Aorta (tissue), 5 donors: ENCODE data around the gene WEE1. TPM values are rescaled to one million over a fixed set of nuclear protein-coding genes. Genes with fewer than 3 reads are reported as not detected.
A peak's percentile ranks its signal among the peaks of the same experiment; 100 is the strongest.

Source experiments
- ATAC-seq: fragments of 200-7000 bp; cut with Tn5 transposase; one replicate; pipeline ENCODE4 v1.9.1; 2022; ENCODE audit warnings: moderate library complexity; ENCODE audit not compliant: low FRiP score
- DNase-seq, 2 donors: peaks; one replicate each; pipeline ENCODE4 v3.0.0-alpha.2; 2020
- H3K27ac ChIP-seq, 2 donors: one replicate each; pipeline ENCODE4 v1.5.1; 2013; ENCODE audit warnings: low read length in 2 of 2, mild to moderate bottlenecking in 2 of 2, moderate library complexity in 2 of 2, control low read depth in 1 of 2, inconsistent platforms in 1 of 2, low read depth in 1 of 2
- H3K27me3 ChIP-seq, 2 donors: one replicate each; pipeline ENCODE4 v1.6.1; 2013; ENCODE audit warnings: control low read depth in 1 of 2, low read length in 1 of 2, mild to moderate bottlenecking in 1 of 2, moderate library complexity in 1 of 2; ENCODE audit not compliant: insufficient read depth in 2 of 2, control insufficient read depth in 1 of 2
- H3K36me3 ChIP-seq, 2 donors: one replicate each; pipeline ENCODE4 v1.6.1; 2013; ENCODE audit warnings: control low read depth in 1 of 2, low read length in 1 of 2, mild to moderate bottlenecking in 1 of 2; ENCODE audit not compliant: insufficient read depth in 2 of 2, control insufficient read depth in 1 of 2
- H3K4me1 ChIP-seq, 2 donors: one replicate each; pipeline ENCODE4 v1.6.1; 2013; ENCODE audit warnings: low read length in 2 of 2, control low read depth in 1 of 2, mild to moderate bottlenecking in 1 of 2, moderate library complexity in 1 of 2; ENCODE audit not compliant: insufficient read depth in 2 of 2, control insufficient read depth in 1 of 2
- H3K4me3 ChIP-seq, 2 donors: one replicate each; pipeline ENCODE4 v1.5.1; 2013; ENCODE audit warnings: low read length in 2 of 2, control low read depth in 1 of 2, mild to moderate bottlenecking in 1 of 2
- H3K9me3 ChIP-seq: one replicate; pipeline ENCODE4 v1.6.1; 2013; ENCODE audit warnings: mild to moderate bottlenecking, low read length; ENCODE audit not compliant: control insufficient read depth
- WGBS, 2 donors: extraction: QIAGEN DNeasy Blood & Tissue Kit; methylation state at CpG; one replicate each; pipeline ENCODE4 v1.1.7; 2013; 5-methylcytosine and 5-hydroxymethylcytosine counted together
- intact Hi-C, 2 donors: fragments of 100-400 bp; cut with DNase I; formaldehyde crosslinking; loops; one replicate each; pipeline versions ENCODE4 v1.14.2 to v1.15.0; 2022
- long read RNA-seq, 2 donors: library from polyadenylated mRNA; unstranded; transcript quantifications; one replicate each; pipeline ENCODE4 v2.0.0, GENCODE V29; 2020 to 2021
- polyA plus RNA-seq, 2 donors: library from polyadenylated mRNA; stranded (reverse); fragments of 200-250 nt; gene quantifications; one replicate each; pipeline ENCODE4 v1.2.3, GENCODE V29; 2013
- total RNA-seq, 2 donors: library from RNA; stranded (reverse); fragmentation: NEBNext Ultra II Directional; extraction: Animal tissue kit (Norgen Biotek cat#: 25700); gene quantifications; one replicate each; pipeline ENCODE4 v1.2.1, GENCODE V29; 2021
- donor health status: healthy with polysubstance abuse.
- donor health status: Bipolar disorder and iron deficiency.
- donor health status: DM: no; HTN: no; CAD: no.
- donor health status: DM: no; HTN: no; CAD: no.
- donor health status: DM: yes; HTN: yes; CAD: no.

Gene WEE1
- total RNA-seq, result 10 to 100 TPM; 19.5 to 41.3 TPM
- 10 to 100 TPM in 1 of 2 donors, 1 to 10 TPM in 1; 9.3 to 28.9 TPM for polyA plus RNA-seq
- long read RNA-seq, donor 1, partial matches to known transcripts, result 26 of 30 reads
- long read RNA-seq, donor 1, other reads (novel, unspliced or antisense), result 0 of 30 reads
- long read RNA-seq, donor 2, full-length matches to known transcripts, result 10 of 18 reads
- long read RNA-seq, donor 2, partial matches to known transcripts, result 5 of 18 reads
- long read RNA-seq, donor 2, other reads (novel, unspliced or antisense), result 3 of 18 reads

DNA sequence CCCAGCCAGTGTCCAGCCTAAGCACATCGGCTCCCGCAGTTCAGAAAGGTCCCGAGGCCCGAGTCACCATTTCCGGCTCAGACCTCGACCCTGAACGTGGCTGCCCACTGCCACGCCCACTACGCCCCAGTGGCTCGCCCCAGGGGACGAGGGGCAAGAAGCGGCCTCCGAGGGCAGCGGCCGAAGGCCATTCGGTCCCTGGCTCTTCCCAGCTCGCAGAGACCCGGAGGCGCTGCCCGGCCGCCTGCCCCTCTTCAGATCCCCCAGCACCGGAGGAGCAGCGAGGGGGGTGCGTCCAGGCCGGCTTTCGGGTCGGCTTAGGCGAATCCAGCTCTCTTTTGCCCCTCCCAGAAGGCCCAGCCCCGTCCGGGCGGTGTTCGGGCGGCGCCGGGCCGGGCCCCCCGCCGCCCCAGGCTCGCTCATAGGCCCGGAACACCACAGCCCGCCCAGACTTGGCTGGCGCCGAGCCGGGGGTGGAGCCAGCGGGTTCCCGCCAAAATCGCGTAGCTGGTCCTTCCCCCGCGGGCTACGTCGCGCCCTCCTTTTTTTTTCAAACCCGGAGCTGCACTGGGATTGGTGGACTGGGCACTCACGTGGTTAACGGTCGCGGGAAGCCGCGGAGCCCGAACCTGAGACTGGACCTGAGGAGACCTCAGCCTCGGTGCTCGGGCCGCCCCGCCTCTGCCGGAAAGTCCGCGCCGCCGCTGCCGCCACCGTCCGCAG, at the start of gene WEE1:
TSS of gene WEE1 (plus strand) at position 619 of the 723 bp plus-strand sequence. CDS start 264 bp downstream, outside the sequence.
- H3K27me3 ChIP-seq, result no peaks in the 10 kb centered on the region
- H3K9me3 ChIP-seq, result no peaks in the 10 kb centered on the region
- WGBS, 2 donors, result 0% methylated on average over 63 to 73 of the region's 73 CpGs
- peak within 1 kb of the TSS; percentile 73 to 98 for H3K4me3 ChIP-seq
- intact Hi-C loops, result loop anchor here in 1 of 2 donors (2.0 to 5.0 kb wide), 3 partner anchors 40 to 112 kb away; partner anchors contain the start of gene ZNF143
- ATAC-seq (peak; percentile 97), DNase-seq (peak; percentile 99)
- peak within 1 kb of the TSS; percentile 89 to 93 for H3K27ac ChIP-seq
- no peaks in the 10 kb centered on the region for H3K4me1 ChIP-seq
- no peaks in the 10 kb centered on the region for H3K36me3 ChIP-seq

DNA sequence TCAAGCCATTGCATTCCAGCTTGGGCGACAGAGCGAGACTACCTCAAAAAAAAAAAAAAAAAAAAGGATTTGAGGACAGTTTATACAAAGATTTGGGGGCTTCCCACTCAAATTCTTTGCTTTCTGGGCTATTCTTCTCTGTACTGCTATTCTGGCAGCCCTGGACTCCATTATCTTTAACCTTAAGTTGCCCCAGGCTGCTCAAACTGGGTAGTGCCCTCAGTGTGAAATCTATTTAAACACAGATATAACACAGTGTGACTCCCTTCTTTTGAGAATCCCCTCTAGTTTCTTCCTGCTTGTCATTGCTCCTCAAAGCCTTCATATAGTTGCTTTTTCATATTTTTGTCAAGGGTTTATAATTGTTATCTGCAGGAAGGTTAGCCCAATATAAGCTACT, 49.5 kb upstream of the WEE1 start:
- H3K36me3 ChIP-seq, result peaks cover 0 to 3% of the 10 kb centered on the region in 2 donors
- DNase-seq (no peak), ATAC-seq (no peak)
- intact Hi-C loops, result no loop called here
- H3K4me1 ChIP-seq, result no peaks in the 10 kb centered on the region
- no peak overlapping the region for H3K4me3 ChIP-seq
- H3K9me3 ChIP-seq, result no peaks in the 10 kb centered on the region
- WGBS, 2 donors, result 70% methylated on average over 2 of the region's 2 CpGs
- H3K27ac ChIP-seq, result no peak overlapping the region
- no peaks in the 10 kb centered on the region for H3K27me3 ChIP-seq

DNA sequence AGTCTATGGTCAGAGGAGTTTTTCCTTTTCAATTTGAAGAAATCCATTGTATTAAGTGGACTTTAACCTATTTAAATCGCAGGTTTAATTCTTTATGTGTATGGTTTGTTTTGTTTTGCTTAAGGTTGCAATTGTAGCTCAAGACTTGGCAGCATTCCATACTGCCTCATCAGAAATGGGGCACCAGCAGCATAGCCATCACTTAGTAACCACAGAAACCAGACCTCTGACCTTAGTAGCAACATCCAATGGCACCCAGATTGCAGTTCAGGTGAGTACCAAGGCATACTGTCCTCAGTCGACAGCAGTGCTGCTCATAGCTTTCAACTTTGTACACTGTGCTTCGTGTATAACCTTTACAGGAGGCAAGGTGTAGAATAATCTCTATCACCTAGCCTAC, 48.4 kb upstream of the WEE1 start:
- H3K4me3 ChIP-seq, result no peak overlapping the region
- WGBS, 2 donors, result 84 to 87% methylated on average over 3 of the region's 3 CpGs
- DNase-seq (no peak), ATAC-seq (no peak)
- intact Hi-C loops, result loop anchor here (5.0 kb wide), 2 partner anchors 47 to 52 kb away; partner anchors contain the start of gene WEE1 (in 1 of the 2)
- H3K27ac ChIP-seq, result peak overlapping the region in 1 of 2 donors; percentile 80
- no peaks in the 10 kb centered on the region for H3K4me1 ChIP-seq
- peaks cover 0 to 3% of the 10 kb centered on the region in 2 donors for H3K36me3 ChIP-seq
- no peaks in the 10 kb centered on the region for H3K9me3 ChIP-seq
- no peaks in the 10 kb centered on the region for H3K27me3 ChIP-seq

DNA sequence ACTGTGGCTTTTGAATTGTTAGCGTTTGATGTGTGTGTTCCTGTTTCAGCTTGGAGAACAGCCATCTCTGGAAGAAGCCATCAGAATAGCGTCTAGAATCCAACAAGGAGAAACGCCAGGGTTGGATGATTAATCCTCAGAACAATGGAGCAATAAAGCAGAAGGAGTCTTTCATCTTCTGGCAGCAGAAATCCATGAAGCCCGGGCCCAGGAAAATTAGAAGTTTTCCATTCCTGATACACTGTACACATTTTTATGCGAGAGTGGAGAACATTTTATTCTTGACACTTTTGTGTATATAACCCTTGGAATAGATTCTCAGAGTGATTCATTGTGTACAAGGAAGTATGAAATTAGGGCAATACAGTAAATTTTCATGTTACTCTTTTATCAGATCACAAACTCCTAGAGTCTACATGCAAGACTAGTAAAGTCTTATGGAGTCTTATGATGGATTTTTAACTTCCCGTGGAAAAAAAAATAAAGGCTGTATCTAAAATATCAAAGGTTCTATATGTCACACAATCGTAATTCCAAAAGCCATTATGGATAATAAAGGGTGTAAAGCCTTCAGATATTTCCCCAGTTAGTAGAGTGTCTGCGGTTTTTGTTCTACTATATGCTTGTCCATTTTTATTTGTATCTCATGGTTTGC, 45.9 kb upstream of the WEE1 start:
- DNase-seq (no peak), ATAC-seq (peak; percentile 72)
- Histone ChIP-seq H3K36me3 (peaks cover 0 to 3% of the 10 kb centered on the region in 2 donors), H3K9me3 (no peaks in the 10 kb centered on the region), H3K4me3 (no peak overlapping the region), H3K27ac (peak overlapping the region in 1 of 2 donors; percentile 69), H3K27me3 (no peaks in the 10 kb centered on the region), H3K4me1 (no peaks in the 10 kb centered on the region)
- 6 to 9% methylated on average over 8 of the region's 8 CpGs for WGBS, 2 donors
- intact Hi-C loops, result loop anchor here (5.0 kb wide), 2 partner anchors 45 to 50 kb away; partner anchors contain the start of gene WEE1 (in 1 of the 2)

DNA sequence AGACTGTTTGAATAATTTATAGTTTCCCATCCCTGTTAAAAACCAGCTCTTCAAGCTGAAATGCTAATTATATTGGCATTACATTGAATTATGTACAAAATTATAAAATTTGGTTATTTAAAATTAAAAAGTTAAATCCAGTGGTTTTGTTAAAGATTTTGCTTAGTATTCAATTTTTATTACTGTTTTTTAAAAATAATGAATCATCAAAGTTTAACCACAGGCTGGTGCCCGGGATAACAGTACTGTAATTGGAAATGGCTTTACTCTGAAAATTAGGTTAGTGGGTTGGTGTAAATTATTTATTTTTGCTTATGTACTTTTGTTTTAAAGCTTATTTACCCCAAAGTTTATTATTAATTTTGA, 45.4 kb upstream of the WEE1 start:
- intact Hi-C loops, result loop anchor here (5.0 kb wide), 2 partner anchors 44 to 49 kb away; partner anchors contain the start of gene WEE1 (in 1 of the 2)
- no peak overlapping the region for H3K4me3 ChIP-seq
- no peaks in the 10 kb centered on the region for H3K4me1 ChIP-seq
- peaks cover 0 to 3% of the 10 kb centered on the region in 2 donors for H3K36me3 ChIP-seq
- H3K27ac ChIP-seq, result no peak overlapping the region
- no peaks in the 10 kb centered on the region for H3K9me3 ChIP-seq
- no peaks in the 10 kb centered on the region for H3K27me3 ChIP-seq
- 44 to 55% methylated on average over 1 of the region's 1 CpG for WGBS, 2 donors
- DNase-seq (no peak), ATAC-seq (no peak)

DNA sequence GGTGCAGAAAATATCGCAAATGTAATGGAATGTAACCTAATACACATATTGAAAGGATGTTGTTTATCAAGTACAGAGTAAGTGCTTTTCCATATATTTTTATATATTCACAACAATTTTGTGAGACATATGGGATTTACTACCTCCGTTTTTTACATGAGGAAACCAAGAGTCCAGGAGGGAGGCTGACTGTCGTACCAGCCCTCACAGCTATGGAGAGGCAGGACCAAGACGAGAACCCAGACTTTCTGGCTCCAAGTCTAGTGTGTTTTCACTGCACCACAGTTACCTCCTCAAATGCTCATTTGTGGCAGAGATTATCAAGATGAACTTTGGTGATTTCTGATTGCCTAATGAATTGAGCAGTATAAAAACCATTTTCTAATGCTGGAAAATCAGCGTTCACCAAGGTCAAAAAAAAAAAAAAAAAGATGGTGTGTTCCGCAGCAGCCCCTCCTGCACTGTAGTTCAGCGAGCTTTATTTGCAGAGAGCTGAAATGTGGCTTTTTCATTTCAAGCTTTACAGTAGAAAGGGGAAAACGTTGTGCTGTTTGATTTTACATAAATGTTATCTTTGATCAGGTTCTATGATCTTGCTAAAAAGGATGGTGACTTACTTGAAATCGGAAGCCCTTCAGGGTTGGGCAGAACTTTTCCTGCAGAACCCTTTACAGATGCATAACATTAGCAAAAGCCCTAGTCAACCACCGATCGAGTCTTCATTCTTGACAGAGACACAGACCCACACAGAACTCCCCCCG, 44.7 kb upstream of the WEE1 start:
- 48 to 53% methylated on average over 12 of the region's 12 CpGs for WGBS, 2 donors
- DNase-seq, result no peak
- Histone ChIP-seq H3K27me3 (no peaks in the 10 kb centered on the region), H3K4me3 (no peak overlapping the region), H3K4me1 (no peaks in the 10 kb centered on the region), H3K9me3 (no peaks in the 10 kb centered on the region), H3K27ac (no peak overlapping the region), H3K36me3 (peaks cover 0 to 3% of the 10 kb centered on the region in 2 donors)
- intact Hi-C loops, result loop anchor here (5.0 kb wide), 2 partner anchors 44 to 49 kb away; partner anchors contain the start of gene WEE1 (in 1 of the 2)
- no peak for ATAC-seq

DNA sequence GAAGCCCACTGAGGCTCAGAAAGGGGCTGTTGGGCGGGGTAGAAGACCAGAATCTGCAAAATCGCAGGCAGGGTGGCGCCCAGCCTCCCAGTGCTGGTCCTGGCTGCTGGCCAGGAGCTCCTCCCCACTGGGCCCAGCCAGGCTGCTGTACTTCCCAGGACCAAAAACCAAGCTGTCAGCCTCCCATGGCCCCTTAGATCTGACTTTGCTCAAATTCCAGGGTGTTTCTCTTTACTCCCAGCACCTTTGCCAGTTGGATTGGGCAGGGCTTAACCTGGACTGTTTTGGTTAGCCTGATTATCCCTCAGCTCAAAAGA, 44.2 kb upstream of the WEE1 start:
- peaks cover 0 to 3% of the 10 kb centered on the region in 2 donors for H3K36me3 ChIP-seq
- no peaks in the 10 kb centered on the region for H3K4me1 ChIP-seq
- no peaks in the 10 kb centered on the region for H3K9me3 ChIP-seq
- ATAC-seq (no peak), DNase-seq (peak; percentile 71 to 85)
- H3K27ac ChIP-seq, result no peak overlapping the region
- no peaks in the 10 kb centered on the region for H3K27me3 ChIP-seq
- WGBS, 2 donors, result 24 to 25% methylated on average over 3 of the region's 3 CpGs
- intact Hi-C loops, result loop anchor here (5.0 kb wide), 2 partner anchors 43 to 48 kb away; partner anchors contain the start of gene WEE1 (in 1 of the 2)
- H3K4me3 ChIP-seq, result no peak overlapping the region

DNA sequence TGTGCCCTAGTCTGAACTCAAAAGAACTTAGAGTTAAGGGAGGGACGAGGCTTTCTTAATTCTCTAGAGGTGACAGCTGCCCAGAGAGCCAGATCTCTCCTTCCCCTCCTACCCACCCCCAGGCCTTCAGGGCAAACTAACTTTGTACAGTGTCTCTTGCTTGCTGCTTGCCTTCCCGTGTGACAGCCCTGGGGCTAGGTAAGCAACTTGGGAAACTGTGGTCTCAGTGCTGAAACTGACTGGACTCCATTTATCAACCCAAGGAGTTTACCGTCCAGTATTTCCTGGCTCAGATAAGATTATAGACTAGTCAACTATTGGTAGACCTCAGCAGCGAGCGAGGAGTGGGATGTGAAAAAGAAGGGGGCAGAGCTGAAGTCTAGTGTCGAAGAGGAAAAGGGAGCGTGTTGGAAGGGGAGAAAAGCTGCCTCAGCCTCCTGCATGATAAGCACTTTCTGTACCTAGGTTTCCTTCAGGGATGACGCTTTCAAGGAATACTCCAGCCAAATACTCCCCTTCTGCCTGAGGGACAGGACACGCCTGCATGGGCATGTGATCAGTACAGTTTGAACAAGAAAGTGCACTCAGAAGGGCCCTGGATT, 43.3 kb upstream of the WEE1 start:
- Histone ChIP-seq H3K9me3 (no peaks in the 10 kb centered on the region), H3K27me3 (no peaks in the 10 kb centered on the region), H3K4me3 (no peak overlapping the region), H3K36me3 (peaks cover 0 to 2% of the 10 kb centered on the region in 2 donors), H3K4me1 (no peaks in the 10 kb centered on the region), H3K27ac (no peak overlapping the region)
- ATAC-seq (no peak), DNase-seq (no peak)
- intact Hi-C loops, result loop anchor here in 1 of 2 donors (10.0 kb wide), 2 partner anchors 85 to 215 kb away; no protein-coding TSS in a partner anchor
- 60 to 68% methylated on average over 9 of the region's 9 CpGs for WGBS, 2 donors
